HEK293 (cell line): ENCODE results near the gene MLLT6.
A peak's percentile ranks its signal among the peaks of the same experiment; 100 is the strongest.

Experiments
- BCL6B ChIP-seq: fragments of 450-650 bp; formaldehyde crosslinking; IDR thresholded peaks from 2 replicates; pipeline ENCODE4 v1.5.1; 2017; ENCODE audit warnings: missing biosample characterization, missing genetic modification characterization
- EGR2 ChIP-seq: fragments of 450-650 bp; formaldehyde crosslinking; IDR thresholded peaks from 2 replicates; pipeline ENCODE4 v1.5.1; 2016; ENCODE audit warnings: low read depth, missing biosample characterization, missing genetic modification characterization
- GLIS2 ChIP-seq: fragments of 450-650 bp; formaldehyde crosslinking; IDR thresholded peaks from 2 replicates; pipeline ENCODE4 v1.5.1; 2016; ENCODE audit warnings: missing biosample characterization, missing genetic modification characterization
- HOXC10 ChIP-seq: sonication (generic); formaldehyde crosslinking; IDR thresholded peaks from 2 replicates; pipeline ENCODE4 v1.8.1; 2023; ENCODE audit warnings: mild to moderate bottlenecking, missing genetic modification reagents
- KLF8 ChIP-seq: fragments of 450-650 bp; formaldehyde crosslinking; IDR thresholded peaks from 2 replicates; pipeline ENCODE4 v1.5.1; 2016; ENCODE audit warnings: missing biosample characterization, missing genetic modification characterization
- KLF9 ChIP-seq: fragments of 450-650 bp; formaldehyde crosslinking; IDR thresholded peaks from 2 replicates; pipeline ENCODE4 v1.5.1; 2016; ENCODE audit warnings: missing biosample characterization, missing genetic modification characterization, low read depth
- PATZ1 ChIP-seq: fragments of 450-650 bp; formaldehyde crosslinking; IDR thresholded peaks from 2 replicates; pipeline ENCODE4 v1.5.1; 2016; ENCODE audit warnings: missing biosample characterization, missing genetic modification characterization
- PRDM6 ChIP-seq: fragments of 450-650 bp; formaldehyde crosslinking; IDR thresholded peaks from 2 replicates; pipeline ENCODE4 v1.5.1; 2017; ENCODE audit warnings: missing biosample characterization, missing genetic modification characterization
- YY2 ChIP-seq: fragments of 450-650 bp; formaldehyde crosslinking; IDR thresholded peaks from 2 replicates; pipeline ENCODE4 v1.5.1; 2016; ENCODE audit warnings: missing biosample characterization, missing genetic modification characterization
- ZBTB10 ChIP-seq: fragments of 450-650 bp; formaldehyde crosslinking; IDR thresholded peaks from 2 replicates; pipeline ENCODE4 v1.5.1; 2016; ENCODE audit warnings: missing biosample characterization, missing genetic modification characterization
- ZBTB17 ChIP-seq: fragments of 450-650 bp; formaldehyde crosslinking; IDR thresholded peaks from 2 replicates; pipeline ENCODE4 v1.5.1; 2016; ENCODE audit warnings: missing biosample characterization, missing genetic modification characterization
- ZBTB26 ChIP-seq: fragments of 450-650 bp; formaldehyde crosslinking; optimal IDR thresholded peaks from 2 replicates; pipeline ENCODE3; 2016; ENCODE audit warnings: missing biosample characterization, mild to moderate bottlenecking, missing genetic modification characterization
- ZBTB6 ChIP-seq: fragments of 450-650 bp; formaldehyde crosslinking; IDR thresholded peaks from 2 replicates; pipeline ENCODE4 v1.5.1; 2017; ENCODE audit warnings: missing biosample characterization, missing genetic modification characterization
- ZBTB8A ChIP-seq: fragments of 450-650 bp; formaldehyde crosslinking; IDR thresholded peaks from 2 replicates; pipeline ENCODE4 v1.5.1; 2016; ENCODE audit warnings: missing biosample characterization, missing genetic modification characterization
- ZIC2 ChIP-seq: fragments of 450-650 bp; formaldehyde crosslinking; IDR thresholded peaks from 2 replicates; pipeline ENCODE4 v1.5.1; 2016; ENCODE audit warnings: missing biosample characterization, missing genetic modification characterization
- ZNF121 ChIP-seq: fragments of 450-650 bp; formaldehyde crosslinking; IDR thresholded peaks from 2 replicates; pipeline ENCODE4 v1.5.1; 2016; ENCODE audit warnings: missing biosample characterization, missing genetic modification characterization
- ZNF174 ChIP-seq: fragments of 450-650 bp; formaldehyde crosslinking; IDR thresholded peaks from 2 replicates; pipeline ENCODE4 v1.5.0; 2017; ENCODE audit warnings: missing biosample characterization, mild to moderate bottlenecking, missing genetic modification characterization
- ZNF175 ChIP-seq: fragments of 450-650 bp; formaldehyde crosslinking; IDR thresholded peaks from 2 replicates; pipeline ENCODE4 v1.5.1; 2016; ENCODE audit warnings: missing biosample characterization, missing genetic modification characterization
- ZNF23 ChIP-seq: fragments of 450-650 bp; formaldehyde crosslinking; IDR thresholded peaks from 2 replicates; pipeline ENCODE4 v1.5.1; 2016; ENCODE audit warnings: missing biosample characterization, missing genetic modification characterization, borderline replicate concordance
- ZNF335 ChIP-seq: fragments of 450-650 bp; formaldehyde crosslinking; conservative IDR thresholded peaks from 2 replicates; pipeline ENCODE4 v1.5.1; 2016; ENCODE audit warnings: missing biosample characterization, missing genetic modification characterization
- ZNF398 ChIP-seq: fragments of 450-650 bp; formaldehyde crosslinking; IDR thresholded peaks from 2 replicates; pipeline ENCODE4 v1.5.1; 2017; ENCODE audit warnings: missing biosample characterization, missing genetic modification characterization
- ZNF529 ChIP-seq: fragments of 450-650 bp; formaldehyde crosslinking; IDR thresholded peaks from 2 replicates; pipeline ENCODE4 v1.5.1; 2017; ENCODE audit warnings: missing genetic modification characterization, missing biosample characterization; ENCODE audit not compliant: insufficient replicate concordance
- ZNF530 ChIP-seq: fragments of 450-650 bp; formaldehyde crosslinking; IDR thresholded peaks from 2 replicates; pipeline ENCODE4 v1.5.1; 2016; ENCODE audit warnings: low read depth, missing biosample characterization, missing genetic modification characterization
- ZNF660 ChIP-seq: fragments of 450-650 bp; IDR thresholded peaks from 2 replicates; pipeline ENCODE4 v1.5.1; 2018; ENCODE audit warnings: missing biosample characterization, mild to moderate bottlenecking, missing genetic modification characterization
- ZNF777 ChIP-seq: fragments of 450-650 bp; formaldehyde crosslinking; IDR thresholded peaks from 2 replicates; pipeline ENCODE4 v1.5.1; 2017; ENCODE audit warnings: missing biosample characterization, missing genetic modification characterization, borderline replicate concordance
- ZSCAN30 ChIP-seq: fragments of 450-650 bp; IDR thresholded peaks from 2 replicates; pipeline ENCODE4 v1.5.1; 2018; ENCODE audit warnings: missing biosample characterization, mild to moderate bottlenecking, missing genetic modification characterization, moderate library complexity

MLLT6 gene

GRCh38 chr17:38704606-38705522 is at the start of gene MLLT6 (continued):
- TF ChIP-seq KLF9 (tag by site-specific recombination) = no peak
- TF ChIP-seq ZNF529 (tag by site-specific recombination) = no peak
- no peak for TF ChIP-seq ZNF174 (tag by site-specific recombination)
- TF ChIP-seq ZSCAN30 (tag by site-specific recombination) = 0 out of 2 replicates have a peak, but pooled peaks have one; percentile 41
- no peak for TF ChIP-seq ZNF530
- no peak for TF ChIP-seq ZNF660 (tag by site-specific recombination)
- TF ChIP-seq ZNF777 = 0 out of 2 replicates have a peak, but pooled peaks have one; percentile 7
- TF ChIP-seq EGR2 (tag by site-specific recombination) = peak; percentile 85
- no peak for TF ChIP-seq HOXC10
- TF ChIP-seq ZNF175 (tag by site-specific recombination) = no peak
- peak; percentile 33; the same call in 1 of the 2 replicates for TF ChIP-seq KLF8 (tag by site-specific recombination)
- peak; percentile 52 for TF ChIP-seq ZNF335 (tag by site-specific recombination)
- TF ChIP-seq GLIS2 (tag by site-specific recombination) = no peak
- TF ChIP-seq ZBTB26 (tag by site-specific recombination) = peak; percentile 72
- no peak for TF ChIP-seq ZNF121
- TF ChIP-seq ZBTB8A (tag by site-specific recombination) = peak; percentile 31; the same call in 1 of the 2 replicates
- 0 out of 2 replicates have a peak, but pooled peaks have one; percentile 34 for TF ChIP-seq ZBTB6 (tag by site-specific recombination)
- peak; percentile 68 for TF ChIP-seq ZBTB17 (tag by site-specific recombination)
- TF ChIP-seq PATZ1 (tag by site-specific recombination) = peak; percentile 68
- no peak for TF ChIP-seq PRDM6 (tag by site-specific recombination)
- TF ChIP-seq ZNF23 (tag by site-specific recombination) = no peak
- TF ChIP-seq ZIC2 (tag by site-specific recombination) = no peak
- TF ChIP-seq YY2 = no peak
- no peak for TF ChIP-seq BCL6B
- TF ChIP-seq ZBTB10 (tag by site-specific recombination) = no peak
- TF ChIP-seq ZNF398 (tag by site-specific recombination) = peak; percentile 88
